ENCODE results near the gene NUDT5.

The NUDT5 gene

DNA sequence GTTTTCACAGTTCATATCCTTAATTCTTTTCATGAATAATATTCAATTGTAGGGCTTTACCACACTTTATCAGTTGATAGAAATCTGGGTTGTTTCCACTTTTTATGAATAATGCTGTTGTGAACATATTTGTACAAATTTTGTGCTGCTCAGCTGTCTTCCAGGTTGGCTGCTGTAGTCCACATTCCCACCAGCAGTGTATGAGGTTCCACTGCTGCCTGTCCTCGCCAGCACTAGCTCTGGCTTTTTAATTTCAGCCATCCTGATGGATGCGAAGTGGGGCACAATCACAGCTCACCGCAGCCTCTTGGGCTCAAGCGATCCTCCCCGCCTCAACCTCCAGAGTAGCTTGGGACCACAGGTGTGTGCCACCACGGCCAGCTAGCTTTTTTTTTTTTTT is 32.8 kb downstream of the NUDT5 start:
- no peak for DNase-seq

DNA sequence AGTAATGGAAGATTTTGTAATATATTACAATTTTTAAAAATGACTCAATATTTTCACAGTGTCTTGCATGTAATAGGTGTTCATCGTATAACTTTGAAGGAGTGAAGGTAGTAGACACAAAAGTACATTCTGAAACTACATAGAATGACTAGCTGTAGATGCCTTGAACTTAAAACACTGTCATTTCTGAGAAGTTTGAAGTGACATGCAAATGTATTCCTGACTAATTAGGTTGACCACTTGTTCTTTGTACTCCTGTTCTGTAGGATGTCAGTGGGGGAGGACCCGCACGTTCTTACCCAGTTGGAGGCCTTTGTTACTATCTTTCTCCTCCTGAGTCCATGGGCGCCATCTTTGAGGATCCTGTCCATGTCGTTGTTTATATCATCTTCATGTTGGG is 35.0 kb downstream of the NUDT5 start:
- no peak for DNase-seq

- no peak for DNase-seq
These were observed 37.6 kb downstream of the NUDT5 start for GRCh38 chr10:12158111-12158510.

DNA sequence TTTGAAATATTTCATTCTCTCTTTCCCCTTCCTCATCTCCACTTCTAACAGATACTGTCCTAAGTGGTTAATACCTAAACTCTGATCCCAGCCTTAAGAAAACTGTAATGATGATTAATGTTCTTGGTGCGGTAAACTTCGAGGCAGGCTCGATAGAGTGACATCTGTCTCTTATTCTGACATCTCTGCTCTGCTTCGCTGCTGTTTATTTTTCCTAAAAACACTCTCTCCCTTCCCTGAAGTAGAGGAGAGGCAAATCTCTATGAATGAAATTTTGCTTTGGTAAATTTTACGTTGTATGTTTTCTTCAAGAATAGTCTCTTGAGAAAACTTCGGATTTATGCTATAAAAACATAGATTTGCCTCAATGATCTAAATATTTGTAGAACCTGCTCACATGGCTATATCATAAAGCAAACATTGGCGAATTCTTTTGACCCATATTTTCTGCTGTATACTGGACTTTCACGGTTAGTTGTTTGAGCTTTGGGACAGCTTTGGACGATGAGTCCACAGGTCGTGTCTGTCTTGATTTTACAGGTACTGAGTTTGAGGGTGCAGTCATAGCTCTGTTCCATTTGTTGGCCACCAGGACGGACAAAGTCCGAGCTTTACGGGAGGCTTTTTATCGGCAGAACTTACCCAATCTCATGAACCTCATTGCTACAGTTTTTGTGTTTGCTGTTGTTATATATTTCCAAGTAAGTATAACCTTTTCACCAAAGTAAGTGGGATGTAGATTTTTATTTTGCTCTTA is 39.1 kb downstream of the NUDT5 start:
- DNase-seq, result no peak

- DNase-seq, result no peak
These were observed 41.2 kb downstream of the NUDT5 start for GRCh38 chr10:12154516-12154915.

DNA sequence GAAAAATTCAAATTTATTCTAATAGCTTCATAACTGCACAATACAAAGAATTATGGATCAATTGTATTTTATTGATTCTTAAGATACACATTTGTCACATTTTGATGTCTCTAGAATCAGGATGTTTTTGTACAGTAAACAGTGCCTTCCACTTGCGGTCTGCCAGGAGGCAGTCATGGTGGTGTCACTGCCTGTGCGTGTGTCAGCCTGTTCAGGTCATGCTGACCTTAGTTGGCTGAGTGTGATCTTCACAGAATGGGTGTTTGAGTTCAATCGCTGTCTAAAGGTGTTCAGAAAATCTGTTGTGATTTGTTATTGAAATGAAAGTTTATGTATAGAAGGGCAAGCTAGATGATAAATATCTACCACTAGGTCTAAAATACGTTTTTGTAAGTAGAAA is 45.5 kb downstream of the NUDT5 start:
- no peak for DNase-seq

DNA sequence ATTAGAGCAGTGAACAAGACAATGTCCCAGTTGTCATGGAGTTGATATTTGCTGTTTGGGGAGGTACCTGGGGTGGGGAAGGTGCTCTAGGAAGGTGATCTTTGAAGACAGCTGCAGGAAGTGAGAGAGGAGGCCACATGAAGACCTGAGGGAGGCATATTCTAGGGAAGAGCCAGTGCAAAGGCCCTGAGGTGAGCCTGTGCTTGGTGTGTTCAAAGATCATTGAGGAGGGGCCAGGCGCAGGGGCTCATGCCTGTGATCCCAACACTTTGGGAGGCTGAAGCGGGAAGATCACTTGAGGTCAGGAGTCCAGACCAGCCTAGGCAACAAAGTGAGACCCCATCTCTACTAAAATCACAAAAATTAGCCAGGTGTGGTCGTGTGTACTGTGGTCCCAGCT is 51.2 kb downstream of the NUDT5 start:
- DNase-seq, result no peak

- DNase-seq, result no peak
These were observed 55.7 kb downstream of the NUDT5 start for GRCh38 chr10:12140038-12140437.

- DNase-seq, result no peak
These were observed 60.1 kb downstream of the NUDT5 start for GRCh38 chr10:12135631-12136030.

DNA sequence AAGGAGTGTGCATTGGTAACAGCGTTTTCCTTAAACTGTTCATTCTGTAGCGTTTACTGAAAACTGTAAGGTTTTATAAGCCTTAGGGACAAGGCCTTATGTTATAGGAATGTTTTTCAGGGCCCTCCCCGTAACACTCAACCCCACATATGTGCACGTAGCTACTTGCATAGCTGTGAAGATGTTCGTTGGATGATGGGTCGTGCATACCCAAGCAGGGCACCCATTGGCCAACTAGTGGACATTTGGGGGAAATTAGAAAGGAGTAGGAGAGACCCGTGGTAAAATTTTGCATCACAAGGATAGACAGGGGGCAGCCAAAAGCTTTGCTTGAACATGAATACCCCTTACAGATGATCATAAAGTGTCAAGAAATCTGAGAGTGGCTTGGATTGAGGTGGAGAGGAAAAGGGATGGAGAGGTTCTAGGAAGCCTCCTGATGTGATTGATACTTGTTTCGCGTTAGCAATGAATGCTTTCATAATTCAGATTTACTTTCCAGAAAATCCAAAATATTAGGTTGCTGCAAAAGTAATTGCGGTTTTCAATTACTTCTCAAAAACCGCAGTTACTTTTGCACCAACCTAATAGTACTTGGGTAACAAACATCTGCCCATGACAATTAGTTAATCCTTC is 65.3 kb downstream of the NUDT5 start:
- DNase-seq, result no peak

DNA sequence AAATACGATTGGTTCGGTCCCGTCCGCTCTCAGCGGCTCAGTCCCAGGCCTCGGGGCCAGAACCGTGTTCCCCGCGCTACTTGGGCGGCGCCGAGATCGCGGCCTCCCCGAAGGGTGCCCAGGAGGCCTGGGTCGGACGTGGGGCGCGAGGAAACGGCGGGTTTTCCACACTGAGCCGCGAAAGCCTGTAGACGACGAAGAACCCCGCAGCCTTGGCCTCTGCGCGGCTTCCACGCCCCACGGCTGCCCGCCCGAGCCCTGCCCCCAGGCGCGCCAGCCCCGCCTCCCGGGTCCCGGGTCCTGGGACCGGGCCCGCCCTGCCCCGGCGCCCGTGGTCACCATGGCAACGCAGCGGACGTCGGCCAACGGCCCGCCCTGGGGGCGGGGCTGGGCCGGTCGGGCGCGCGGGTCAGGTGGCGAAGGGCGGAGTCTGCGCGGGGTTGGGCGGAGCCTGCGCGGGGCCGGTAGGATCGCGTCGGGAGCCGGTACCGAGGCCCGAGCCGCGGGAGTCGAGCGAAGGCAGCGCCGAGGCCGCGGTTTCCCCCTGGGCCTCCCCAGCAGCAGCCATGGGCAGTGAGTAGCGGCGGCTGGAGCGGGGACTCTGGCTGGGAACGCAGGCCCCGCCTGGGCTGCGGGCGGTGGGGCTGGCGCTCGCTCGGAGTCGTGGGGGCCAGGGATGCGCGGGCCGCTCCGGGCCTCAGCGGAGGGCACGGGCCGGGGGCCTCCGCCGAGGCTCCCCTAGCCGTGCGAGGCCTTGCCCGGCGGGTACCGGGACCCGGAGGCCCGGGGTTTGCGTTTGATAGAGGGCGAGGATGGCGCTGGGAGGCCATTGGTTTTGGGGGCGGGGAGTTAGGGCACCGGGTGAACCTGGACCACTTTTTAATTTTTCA is 66.2 kb downstream of the NUDT5 start, which contains the start of gene SEC61A2:
Gene SEC61A2 (plus strand): TSS at position 456 of the 890 bp plus-strand sequence. CDS start 111 bp downstream, at position 567.
- peak; percentile 7 for DNase-seq

GRCh38 chr10:12121673-12122072 is 74.0 kb downstream of the NUDT5 start:
- DNase-seq, result no peak
